H9 (cell line): ENCODE measurements around the gene ERC1. TPM values are rescaled to one million over a fixed set of nuclear protein-coding genes. Genes with fewer than 3 reads are reported as not detected.

ENCODE experiments used
- DNase-seq: peaks from one replicate; pipeline ENCODE4 v3.0.0-alpha.2; 2017
- H2AFZ ChIP-seq: one replicate; pipeline ENCODE4 v1.6.1; 2013; ENCODE audit warnings: mild to moderate bottlenecking, low read length, control low read depth, moderate library complexity
- H2AK5ac ChIP-seq: 2 replicates; pipeline ENCODE4 v1.6.1; 2013; ENCODE audit warnings: low read length, control low read depth, mixed read lengths; ENCODE audit not compliant: insufficient read length
- H2BK120ac ChIP-seq: one replicate; pipeline ENCODE4 v1.6.1; 2013; ENCODE audit warnings: low read depth, mild to moderate bottlenecking, low read length, control low read depth, inconsistent platforms; ENCODE audit not compliant: poor library complexity, severe bottlenecking
- H2BK12ac ChIP-seq: 2 replicates; pipeline ENCODE4 v1.6.1; 2013; ENCODE audit warnings: low read length, control low read depth, mixed read lengths, low read depth; ENCODE audit not compliant: insufficient read length
- H2BK15ac ChIP-seq: 2 replicates; pipeline ENCODE4 v1.6.1; 2013; ENCODE audit warnings: low read depth, low read length, control low read depth
- H2BK20ac ChIP-seq: one replicate; pipeline ENCODE4 v1.6.1; 2013; ENCODE audit warnings: low read depth, mild to moderate bottlenecking, low read length, control low read depth, inconsistent platforms; ENCODE audit not compliant: poor library complexity, severe bottlenecking
- H2BK5ac ChIP-seq: 2 replicates; pipeline ENCODE4 v1.6.1; 2013; ENCODE audit warnings: low read length, control low read depth, mixed read lengths; ENCODE audit not compliant: insufficient read length
- H3K14ac ChIP-seq: 2 replicates; pipeline ENCODE4 v1.6.1; 2013; ENCODE audit warnings: low read length, control low read depth; ENCODE audit not compliant: insufficient read depth
- H3K18ac ChIP-seq: 2 replicates; pipeline ENCODE4 v1.6.1; 2013; ENCODE audit warnings: low read depth, mild to moderate bottlenecking, mixed read lengths, low read length, control low read depth; ENCODE audit not compliant: insufficient read length
- H3K23ac ChIP-seq: 2 replicates; pipeline ENCODE4 v1.6.1; 2013; ENCODE audit warnings: low read length, control low read depth, mixed read lengths, low read depth; ENCODE audit not compliant: insufficient read length
- H3K23me2 ChIP-seq: 2 replicates; pipeline ENCODE4 v1.6.1; 2013; ENCODE audit warnings: low read depth, mild to moderate bottlenecking, mixed read lengths, low read length, control low read depth; ENCODE audit not compliant: insufficient read length, poor library complexity, severe bottlenecking
- H3K27ac ChIP-seq: 2 replicates; pipeline ENCODE4 v1.5.1; 2013; ENCODE audit warnings: low read length, control low read depth, mixed read lengths, low read depth; ENCODE audit not compliant: insufficient read length
- H3K27me3 ChIP-seq: 2 replicates; pipeline ENCODE4 v1.6.1; 2013; ENCODE audit warnings: low read length, control low read depth, inconsistent platforms; ENCODE audit not compliant: insufficient read depth
- H3K4ac ChIP-seq: 2 replicates; pipeline ENCODE4 v1.6.1; 2013; ENCODE audit warnings: low read depth, mild to moderate bottlenecking, control low read depth, inconsistent platforms, low read length, moderate library complexity
- H3K4me1 ChIP-seq: 2 replicates; pipeline ENCODE4 v1.6.1; 2013; ENCODE audit warnings: low read length, control low read depth, inconsistent platforms; ENCODE audit not compliant: insufficient read depth
- H3K4me2 ChIP-seq: 2 replicates; pipeline ENCODE4 v1.6.1; 2013; ENCODE audit warnings: low read length, control low read depth, mixed read lengths; ENCODE audit not compliant: insufficient read length, insufficient read depth
- H3K56ac ChIP-seq: 2 replicates; pipeline ENCODE4 v1.6.1; 2013; ENCODE audit warnings: low read depth, mild to moderate bottlenecking, mixed read lengths, low read length, control low read depth; ENCODE audit not compliant: insufficient read length
- H3K79me1 ChIP-seq: 2 replicates; pipeline ENCODE4 v1.6.1; 2013; ENCODE audit warnings: low read depth, mild to moderate bottlenecking, moderate library complexity, low read length, control low read depth, inconsistent platforms; ENCODE audit not compliant: insufficient read depth, poor library complexity, severe bottlenecking
- H3K79me2 ChIP-seq: 2 replicates; pipeline ENCODE4 v1.6.1; 2013; ENCODE audit warnings: low read length, control low read depth, inconsistent platforms; ENCODE audit not compliant: insufficient read depth
- H3K9ac ChIP-seq: 2 replicates; pipeline ENCODE4 v1.6.1; 2013; ENCODE audit warnings: low read length, control low read depth, mixed read lengths; ENCODE audit not compliant: insufficient read length; ENCODE audit errors: extremely low read depth
- H3K9me3 ChIP-seq: one replicate; pipeline ENCODE4 v1.6.1; 2013; ENCODE audit warnings: low read depth, low read length, inconsistent platforms; ENCODE audit not compliant: control insufficient read depth
- H3T11ph ChIP-seq: one replicate; pipeline ENCODE4 v1.6.1; 2013; ENCODE audit warnings: mild to moderate bottlenecking, low read length, control low read depth, inconsistent platforms
- H4K20me1 ChIP-seq: one replicate; pipeline ENCODE4 v1.6.1; 2013; ENCODE audit not compliant: control insufficient read depth, insufficient read length, insufficient read depth
- H4K5ac ChIP-seq: 2 replicates; pipeline ENCODE4 v1.6.1; 2013; ENCODE audit warnings: low read depth, mild to moderate bottlenecking, mixed read lengths, low read length, control low read depth; ENCODE audit not compliant: insufficient read length
- H4K8ac ChIP-seq: replicated peaks from 2 replicates; pipeline ENCODE4 v1.6.1; 2013; ENCODE audit warnings: low read length, control low read depth, mixed read lengths, low read depth; ENCODE audit not compliant: insufficient read length
- H4K91ac ChIP-seq: 2 replicates; pipeline ENCODE4 v1.6.1; 2013; ENCODE audit warnings: low read depth, mild to moderate bottlenecking, moderate library complexity, mixed read lengths, low read length, control low read depth; ENCODE audit not compliant: insufficient read length
- H3K27ac Mint-ChIP-seq, 3 experiments: 2 replicates in 2 of 3; 3 replicates in 1 of 3; pipeline ENCODE4 v1.8.0; 2020 to 2021; ENCODE audit warnings: mixed read lengths in 3 of 3, mild to moderate bottlenecking in 1 of 3, moderate library complexity in 1 of 3
- H3K27me3 Mint-ChIP-seq: 2 replicates; pipeline ENCODE4 v1.8.0; 2021; ENCODE audit warnings: low read depth, mild to moderate bottlenecking, moderate library complexity, mixed read lengths
- H3K36me3 Mint-ChIP-seq, 3 experiments: 2 replicates in 2 of 3; 3 replicates in 1 of 3; pipeline ENCODE4 v1.8.0; 2020 to 2021; ENCODE audit warnings: low read depth in 3 of 3, mixed read lengths in 3 of 3; ENCODE audit not compliant: insufficient read depth in 1 of 3
- H3K4me1 Mint-ChIP-seq, 2 experiments: 2 replicates each; pipeline ENCODE4 v1.8.0; 2020; ENCODE audit warnings: mixed read lengths in 2 of 2
- H3K4me3 Mint-ChIP-seq, 2 experiments: 2 replicates in 1 of 2; 3 replicates in 1 of 2; pipeline ENCODE4 v1.8.0; 2020 to 2021; ENCODE audit warnings: mild to moderate bottlenecking in 2 of 2, mixed read lengths in 2 of 2, moderate library complexity in 1 of 2
- H3K9me3 Mint-ChIP-seq, 2 experiments: 2 replicates in 1 of 2; 3 replicates in 1 of 2; pipeline ENCODE4 v1.8.0; 2020; ENCODE audit warnings: mild to moderate bottlenecking in 2 of 2, mixed read lengths in 2 of 2, moderate library complexity in 1 of 2
- CTCF ChIP-seq: fragments of 200-600 bp; sonication (generic); conservative IDR thresholded peaks from 3 replicates; pipeline ENCODE4 v1.8.0; 2021; ENCODE audit warnings: antibody characterized with exemption, mild to moderate bottlenecking
- WGBS: extraction: QIAGEN DNeasy Blood & Tissue Kit; methylation state at CpG from one replicate; pipeline ENCODE4 v1.1.7; 2013; ENCODE audit warnings: missing lambda C conversion rate, low lambda C conversion rate, mixed read lengths; ENCODE audit not compliant: insufficient read length; ENCODE audit errors: extremely low coverage; 5-methylcytosine and 5-hydroxymethylcytosine counted together
- total RNA-seq: library from RNA; stranded (reverse); gene quantifications from 2 replicates; pipeline ENCODE4 v1.2.1, GENCODE V29; 2021

ERC1 gene
- total RNA-seq, 1 experiment from 2014 or later = 51.2 TPM

GRCh38 chr12:1531654-1532374 is 540.8 kb downstream of the ERC1 start:
- H2AK5ac ChIP-seq = no peak overlapping the region
- H3K4me2 ChIP-seq = peak overlapping the region; percentile 60
- no peak overlapping the region for H2BK12ac ChIP-seq
- no peak overlapping the region for H3K27ac ChIP-seq
- no peaks in the 10 kb centered on the region for H3K9me3 ChIP-seq
- H3K36me3 Mint-ChIP-seq = peaks cover 0 to 2% (median 0%) of the 10 kb centered on the region in 3 experiments; a peak in 2 of 7 replicates
- no peak overlapping the region for H4K91ac ChIP-seq
- no peaks in the 10 kb centered on the region for H3K79me2 ChIP-seq
- no peak for TF ChIP-seq CTCF
- no peak overlapping the region for H4K5ac ChIP-seq
- H3K4me1 Mint-ChIP-seq = peaks cover 6 to 11% of the 10 kb centered on the region in 2 experiments; a peak in 3 of 4 replicates
- H2BK15ac ChIP-seq = no peak overlapping the region
- WGBS = no CpG with 5 or more reads among the region's 26 CpGs
- no peaks in the 10 kb centered on the region for H3K79me1 ChIP-seq
- no peak overlapping the region for H2BK20ac ChIP-seq
- H3K27me3 Mint-ChIP-seq = peaks cover 90% of the 10 kb centered on the region
- H3K9me3 Mint-ChIP-seq = peaks cover 0 to 2% of the 10 kb centered on the region in 2 experiments; a peak in 2 of 5 replicates
- H2BK5ac ChIP-seq = no peak overlapping the region
- no peaks in the 10 kb centered on the region for H3K4me1 ChIP-seq
- H3K27me3 ChIP-seq = peaks cover 35% of the 10 kb centered on the region
- no peak overlapping the region for H3K23ac ChIP-seq
- H3K27ac Mint-ChIP-seq = no peak overlapping the region
- H3K9ac ChIP-seq = no peak overlapping the region
- peak overlapping the region; percentile 54 to 79 for H3K4me3 Mint-ChIP-seq
- peaks cover 13% of the 10 kb centered on the region for H3K23me2 ChIP-seq
- H3T11ph ChIP-seq = no peak overlapping the region
- no peak overlapping the region for H2AFZ ChIP-seq
- DNase-seq = peak; percentile 41
- H3K4ac ChIP-seq = no peak overlapping the region
- H4K8ac ChIP-seq = no peak overlapping the region
- H3K14ac ChIP-seq = no peak overlapping the region
- no peak overlapping the region for H3K56ac ChIP-seq
- no peaks in the 10 kb centered on the region for H4K20me1 ChIP-seq
- H2BK120ac ChIP-seq = no peak overlapping the region
- no peak overlapping the region for H3K18ac ChIP-seq
